Gastrocnemius medialis (tissue), 4 donors: ENCODE measurements around the gene BMPR1B. TPM values are rescaled to one million over a fixed set of nuclear protein-coding genes. Genes with fewer than 3 reads are reported as not detected.

Experiments used
- ATAC-seq, 2 donors: fragments of 150-250 bp; one replicate each; pipeline ENCODE4 v1.9.1; 2016
- DNase-seq, 2 donors: peaks; one replicate each; pipeline ENCODE4 v3.0.0-alpha.2; 2019
- H3K27ac ChIP-seq, 4 donors: fragments of 200-600 bp; sonication (generic); 1 replicate in 1 of 4; 2 replicates in 3 of 4; pipeline ENCODE4 v1.5.1; 2016 to 2018; ENCODE audit warnings: mild to moderate bottlenecking in 2 of 4, moderate library complexity in 1 of 4
- H3K27me3 ChIP-seq, 3 donors: fragments of 200-600 bp; sonication (generic) in 2 of 3; 1 replicate in 1 of 3; 2 replicates in 2 of 3; pipeline versions ENCODE4 v1.5.1 to v1.6.0; 2016 to 2019; ENCODE audit warnings: mild to moderate bottlenecking in 1 of 3, moderate library complexity in 1 of 3
- H3K36me3 ChIP-seq, 2 donors: fragments of 200-600 bp; sonication (generic) in 1 of 2; one replicate each; pipeline ENCODE4 v1.5.1; 2017 to 2018
- H3K4me1 ChIP-seq, 2 donors: fragments of 200-600 bp; sonication (generic) in 1 of 2; one replicate each; pipeline ENCODE4 v1.5.1; 2016 to 2017; ENCODE audit warnings: mild to moderate bottlenecking in 2 of 2
- H3K4me3 ChIP-seq, 4 donors: fragments of 200-600 bp; sonication (generic) in 3 of 4; 1 replicate in 1 of 4; 2 replicates in 3 of 4; pipeline ENCODE4 v1.5.1; 2016 to 2019; ENCODE audit warnings: mild to moderate bottlenecking in 2 of 4
- H3K9me3 ChIP-seq, 3 donors: fragments of 200-600 bp; sonication (generic) in 2 of 3; 1 replicate in 1 of 3; 2 replicates in 2 of 3; pipeline ENCODE4 v1.5.1; 2016 to 2019
- POLR2A ChIP-seq, 2 donors: fragments of 450-650 bp; IDR thresholded peaks; one replicate each; pipeline ENCODE4 v1.6.1; 2017; ENCODE audit warnings: antibody characterized with exemption in 2 of 2, mild to moderate bottlenecking in 2 of 2, moderate library complexity in 2 of 2
- in situ Hi-C, 4 donors: fragments of 200-750 bp; cut with MboI; loops; one replicate each; pipeline versions ENCODE4 v1.15.0 to v1.8.0; 2017; ENCODE audit warnings: low sequenced_read_pairs in 4 of 4
- intact Hi-C: fragments of 100-400 bp; cut with DNase I; formaldehyde crosslinking; loops from one replicate; pipeline ENCODE4 v1.15.1; 2023; ENCODE audit warnings: low total_unique reads
- total RNA-seq, 4 donors: library from RNA; depleted of rRNA; stranded (reverse); fragments of >200 nt; gene quantifications; one replicate each; pipeline versions ENCODE4 v1.1.0 to v1.2.3, GENCODE V29; 2016
- TF ChIP-seq, protein P1 (sequence below), 5 experiments: fragments of 450-650 bp in 3 of 5; fragments of 200-600 bp in 2 of 5; sonication (generic) in 2 of 5; IDR thresholded peaks in 4 of 5; conservative IDR thresholded peaks in 1 of 5; 1 replicate in 4 of 5; 2 replicates in 1 of 5; pipeline ENCODE4 v1.5.1; 2016 to 2019; ENCODE audit warnings: antibody characterized with exemption in 5 of 5, mild to moderate bottlenecking in 3 of 5, moderate library complexity in 3 of 5

Gene BMPR1B
- total RNA-seq, 4 donors from 2014 or later: 0.92 to 6.9 (median 1.7) TPM

DNA sequence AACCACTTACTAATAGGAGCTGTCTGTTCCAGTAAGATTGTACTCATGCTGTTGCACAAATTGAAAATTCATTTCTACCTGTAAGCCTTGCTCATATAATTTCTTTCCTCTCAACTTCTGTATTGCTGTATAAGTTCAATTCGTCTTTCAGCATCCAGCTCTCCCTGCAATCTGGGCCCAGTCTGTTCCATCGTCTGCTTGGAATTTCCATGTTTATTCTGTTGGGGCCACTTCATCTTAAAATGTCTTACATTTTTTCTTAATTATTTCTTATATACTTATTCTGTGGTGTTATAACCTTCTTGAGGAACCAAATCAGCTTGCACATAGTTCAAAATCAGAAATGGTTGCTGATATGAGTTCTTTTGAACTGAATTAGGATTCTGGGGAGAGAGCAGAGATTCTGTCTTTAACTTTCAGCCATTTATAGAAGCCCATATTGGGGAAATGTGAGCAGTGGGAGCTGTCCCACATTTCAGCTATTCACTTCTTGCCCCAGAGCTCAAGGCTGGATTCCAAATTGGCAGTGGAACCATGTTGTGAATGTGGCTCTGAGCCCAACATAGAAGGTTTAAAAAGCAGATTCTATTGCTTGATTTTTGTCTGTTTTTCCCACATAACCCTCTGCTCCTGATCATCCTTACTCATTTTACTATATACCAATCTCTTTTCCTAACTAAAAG, 291.9 kb downstream of the BMPR1B start:
- no peaks in the 10 kb centered on the region for H3K36me3 ChIP-seq
- DNase-seq (no peak), ATAC-seq (peak in 1 of 2 donors; percentile 38)
- TF ChIP-seq, protein P1, sequence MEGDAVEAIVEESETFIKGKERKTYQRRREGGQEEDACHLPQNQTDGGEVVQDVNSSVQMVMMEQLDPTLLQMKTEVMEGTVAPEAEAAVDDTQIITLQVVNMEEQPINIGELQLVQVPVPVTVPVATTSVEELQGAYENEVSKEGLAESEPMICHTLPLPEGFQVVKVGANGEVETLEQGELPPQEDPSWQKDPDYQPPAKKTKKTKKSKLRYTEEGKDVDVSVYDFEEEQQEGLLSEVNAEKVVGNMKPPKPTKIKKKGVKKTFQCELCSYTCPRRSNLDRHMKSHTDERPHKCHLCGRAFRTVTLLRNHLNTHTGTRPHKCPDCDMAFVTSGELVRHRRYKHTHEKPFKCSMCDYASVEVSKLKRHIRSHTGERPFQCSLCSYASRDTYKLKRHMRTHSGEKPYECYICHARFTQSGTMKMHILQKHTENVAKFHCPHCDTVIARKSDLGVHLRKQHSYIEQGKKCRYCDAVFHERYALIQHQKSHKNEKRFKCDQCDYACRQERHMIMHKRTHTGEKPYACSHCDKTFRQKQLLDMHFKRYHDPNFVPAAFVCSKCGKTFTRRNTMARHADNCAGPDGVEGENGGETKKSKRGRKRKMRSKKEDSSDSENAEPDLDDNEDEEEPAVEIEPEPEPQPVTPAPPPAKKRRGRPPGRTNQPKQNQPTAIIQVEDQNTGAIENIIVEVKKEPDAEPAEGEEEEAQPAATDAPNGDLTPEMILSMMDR (IDR thresholded peaks at IDR 0.05 in 4 of 5, conservative IDR thresholded peaks at IDR 0.05 in 1 of 5): no peak
- no peak for TF ChIP-seq POLR2A (IDR thresholded peaks at IDR 0.05)
- no peaks in the 10 kb centered on the region for H3K27me3 ChIP-seq
- in situ Hi-C loops: no loop called here
- H3K4me1 ChIP-seq: peaks cover 17 to 18% of the 10 kb centered on the region in 2 donors
- H3K9me3 ChIP-seq: no peaks in the 10 kb centered on the region
- H3K4me3 ChIP-seq: no peak overlapping the region
- intact Hi-C loops: loop anchor here (5.0 kb wide), 1 partner anchor 52 kb away; no protein-coding TSS in a partner anchor
- H3K27ac ChIP-seq: no peak overlapping the region

DNA sequence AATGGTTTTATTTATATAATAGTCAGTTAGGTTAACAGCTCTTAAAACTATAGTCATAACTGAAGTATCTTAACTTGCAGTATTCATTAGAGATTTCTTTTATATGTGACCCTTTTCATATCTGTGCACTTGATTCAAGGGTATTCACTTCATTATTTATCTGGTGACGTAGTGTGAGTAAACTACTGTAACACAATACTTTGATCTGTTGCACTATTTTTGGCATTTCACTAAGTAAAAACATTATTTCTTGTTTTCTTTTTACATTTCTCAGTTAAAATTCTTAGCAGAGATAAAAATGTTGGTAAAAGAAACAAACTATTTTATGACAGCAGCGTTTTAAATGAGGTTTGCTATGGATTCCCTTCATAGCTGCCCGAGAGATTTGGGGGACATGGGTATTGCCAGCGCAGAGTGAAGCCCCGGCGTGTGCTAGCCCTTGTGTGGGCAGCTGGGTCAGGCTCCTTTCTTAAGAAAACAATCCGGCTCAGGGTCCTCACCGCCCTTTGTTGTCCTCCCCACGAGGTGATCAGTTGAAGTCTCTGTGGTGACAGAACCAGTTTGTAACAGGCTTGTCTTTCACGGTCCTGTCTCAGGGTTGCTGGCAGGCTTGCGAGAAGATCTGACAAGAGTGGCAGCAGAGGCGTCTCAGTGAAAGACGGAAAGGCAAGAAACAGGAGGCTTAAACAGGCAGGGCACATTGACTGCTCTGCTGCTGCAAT, 293.4 kb downstream of the BMPR1B start:
- no peak for TF ChIP-seq POLR2A (IDR thresholded peaks at IDR 0.05)
- in situ Hi-C loops: no loop called here
- H3K4me3 ChIP-seq: peak overlapping the region; percentile 47 to 54 (median 52)
- peak; percentile 78 to 95 for ATAC-seq
- no peaks in the 10 kb centered on the region for H3K36me3 ChIP-seq
- no peaks in the 10 kb centered on the region for H3K9me3 ChIP-seq
- DNase-seq: peak; percentile 30 to 54
- intact Hi-C loops: loop anchor here (5.0 kb wide), 1 partner anchor 54 kb away; no protein-coding TSS in a partner anchor
- peak overlapping the region; percentile 65 to 72 (median 70) for H3K27ac ChIP-seq
- H3K4me1 ChIP-seq: peaks cover 17 to 18% of the 10 kb centered on the region in 2 donors
- no peaks in the 10 kb centered on the region for H3K27me3 ChIP-seq

DNA sequence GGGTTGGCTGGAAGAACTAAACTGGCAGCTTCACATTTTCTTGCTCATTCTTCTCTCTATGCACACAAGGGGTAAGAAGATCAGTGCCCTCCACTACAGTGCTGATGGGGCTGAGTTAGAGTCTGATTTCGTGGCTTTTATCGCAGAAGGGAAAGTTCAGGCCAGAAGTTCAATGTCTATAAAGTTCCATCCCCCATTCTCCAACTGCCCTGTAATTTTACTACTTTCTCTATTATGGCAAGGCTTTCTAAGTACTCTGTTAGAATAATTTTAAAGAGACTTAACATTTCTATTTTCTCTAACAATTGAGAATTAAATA, 293.9 kb downstream of the BMPR1B start:
- H3K4me1 ChIP-seq: peaks cover 17 to 18% of the 10 kb centered on the region in 2 donors
- H3K27ac ChIP-seq: peak overlapping the region; percentile 65 to 72 (median 70)
- in situ Hi-C loops: no loop called here
- intact Hi-C loops: loop anchor here (5.0 kb wide), 1 partner anchor 54 kb away; no protein-coding TSS in a partner anchor
- no peaks in the 10 kb centered on the region for H3K9me3 ChIP-seq
- DNase-seq (no peak), ATAC-seq (peak in 1 of 2 donors; percentile 47)
- H3K27me3 ChIP-seq: no peaks in the 10 kb centered on the region
- TF ChIP-seq, protein P1 (IDR thresholded peaks at IDR 0.05 in 4 of 5, conservative IDR thresholded peaks at IDR 0.05 in 1 of 5): no peak
- no peak for TF ChIP-seq POLR2A (IDR thresholded peaks at IDR 0.05)
- H3K36me3 ChIP-seq: no peaks in the 10 kb centered on the region
- H3K4me3 ChIP-seq: peak overlapping the region; percentile 47 to 54 (median 52)

DNA sequence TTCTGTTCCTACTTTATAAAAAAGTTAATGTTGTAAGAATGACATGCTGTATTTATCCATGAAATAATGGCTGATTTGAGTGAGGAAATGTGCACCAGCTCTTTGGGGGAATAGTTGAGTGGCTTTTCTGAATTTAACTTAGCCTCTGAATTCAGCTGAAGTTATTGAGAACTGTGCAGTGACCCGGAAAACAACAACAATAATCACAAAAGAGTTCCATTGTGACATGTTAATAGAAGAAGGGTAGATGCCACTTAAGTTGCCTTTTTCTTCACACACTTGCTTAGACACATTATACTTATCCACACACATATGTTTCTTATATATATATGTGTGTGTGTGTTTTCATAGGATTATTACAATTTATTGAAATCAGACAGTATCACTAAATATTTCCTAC, 301.2 kb downstream of the BMPR1B start:
- DNase-seq (no peak), ATAC-seq (no peak)
- Histone ChIP-seq H3K4me1 (peaks cover 8 to 11% of the 10 kb centered on the region in 2 donors), H3K27me3 (no peaks in the 10 kb centered on the region), H3K4me3 (no peak overlapping the region), H3K9me3 (no peaks in the 10 kb centered on the region), H3K36me3 (no peaks in the 10 kb centered on the region), H3K27ac (no peak overlapping the region)
- no peak for TF ChIP-seq POLR2A (IDR thresholded peaks at IDR 0.05)
- TF ChIP-seq, protein P1 (IDR thresholded peaks at IDR 0.05 in 4 of 5, conservative IDR thresholded peaks at IDR 0.05 in 1 of 5): no peak
- intact Hi-C loops: no loop called here
- in situ Hi-C loops: no loop called here

DNA sequence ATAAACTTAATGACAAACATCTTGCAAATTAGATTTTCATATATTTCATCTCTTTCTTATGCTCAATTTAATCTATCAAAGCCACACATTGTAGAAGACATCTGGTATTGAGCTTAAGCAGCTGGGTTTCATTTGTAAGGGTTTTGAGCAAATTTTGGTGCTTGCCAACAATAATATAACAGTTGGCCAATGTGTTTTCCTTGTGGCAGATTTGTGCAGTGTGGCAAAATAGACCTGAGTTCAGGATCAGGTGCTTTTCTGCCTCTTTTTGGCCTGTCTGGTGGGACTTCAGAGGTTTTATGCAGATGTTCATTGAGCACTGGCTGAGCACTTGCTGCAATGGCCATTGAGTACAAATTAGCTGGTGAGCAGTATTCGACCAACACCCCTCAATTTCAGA, 301.9 kb downstream of the BMPR1B start:
- intact Hi-C loops (no loop called here), in situ Hi-C loops (no loop called here)
- Histone ChIP-seq H3K36me3 (no peaks in the 10 kb centered on the region), H3K4me1 (peaks cover 8 to 11% of the 10 kb centered on the region in 2 donors), H3K27ac (no peak overlapping the region), H3K9me3 (no peaks in the 10 kb centered on the region), H3K4me3 (no peak overlapping the region), H3K27me3 (no peaks in the 10 kb centered on the region)
- no peak for ATAC-seq
- no peak for TF ChIP-seq POLR2A (IDR thresholded peaks at IDR 0.05)
- TF ChIP-seq, protein P1 (IDR thresholded peaks at IDR 0.05 in 4 of 5, conservative IDR thresholded peaks at IDR 0.05 in 1 of 5): no peak
- DNase-seq: no peak
